GM19023 (cell line): Measurements from ENCODE around the gene MRTFB.

ENCODE experiments used
- ATAC-seq: cut with Tn5 transposase; IDR thresholded peaks from one replicate; pipeline ENCODE4 v1.9.1; 2021; ENCODE audit warnings: mild to moderate bottlenecking, moderate library complexity; ENCODE audit not compliant: unreplicated experiment

Gene MRTFB

DNA sequence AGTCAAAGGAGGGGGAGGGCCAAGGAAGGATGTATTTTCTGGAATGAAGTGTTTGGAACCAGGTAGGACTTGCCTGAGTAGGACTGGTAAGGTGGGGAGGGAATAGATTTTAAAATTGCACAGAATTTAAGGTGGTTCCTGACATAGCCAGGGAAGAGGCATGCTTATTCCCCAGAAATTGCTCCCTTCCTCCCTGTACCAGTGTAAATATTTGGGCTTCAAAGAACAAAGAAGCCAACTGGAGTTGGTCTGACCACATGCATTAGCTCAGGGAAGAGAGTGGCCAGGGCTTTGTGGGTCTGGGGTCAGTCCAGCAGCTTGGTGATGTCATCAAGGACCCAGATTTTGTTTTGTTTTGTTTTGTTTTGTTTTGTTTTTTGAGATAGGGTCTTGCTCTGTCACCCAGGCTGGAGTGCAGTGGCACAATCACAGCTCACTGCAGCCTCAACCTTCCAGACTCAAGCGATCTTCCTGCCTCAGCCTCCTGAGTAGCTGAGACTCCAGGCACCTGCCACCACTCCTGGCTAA lies 9.3 kb upstream of the MRTFB start:
- ATAC-seq = no peak

DNA sequence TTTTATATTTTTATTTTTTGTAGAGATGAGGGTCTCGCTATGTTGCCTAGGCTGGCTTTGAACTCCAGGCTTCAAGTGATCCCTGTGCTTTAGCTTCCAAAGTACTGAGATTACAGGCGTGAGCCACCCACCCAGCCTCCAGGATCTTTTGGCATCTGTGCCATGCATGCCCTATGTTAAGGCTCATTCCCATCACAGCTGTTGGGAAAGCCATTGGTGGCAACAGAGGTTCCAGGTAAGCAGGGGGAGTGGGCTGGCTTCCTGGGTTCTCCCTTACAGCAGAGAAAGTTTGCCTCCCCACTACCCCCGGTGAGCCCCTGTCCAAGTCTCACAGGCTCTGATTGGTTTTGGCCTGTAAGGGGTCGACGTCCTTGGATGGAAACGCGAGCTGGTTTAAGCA lies 8.9 kb upstream of the MRTFB start:
- ATAC-seq = no peak

DNA sequence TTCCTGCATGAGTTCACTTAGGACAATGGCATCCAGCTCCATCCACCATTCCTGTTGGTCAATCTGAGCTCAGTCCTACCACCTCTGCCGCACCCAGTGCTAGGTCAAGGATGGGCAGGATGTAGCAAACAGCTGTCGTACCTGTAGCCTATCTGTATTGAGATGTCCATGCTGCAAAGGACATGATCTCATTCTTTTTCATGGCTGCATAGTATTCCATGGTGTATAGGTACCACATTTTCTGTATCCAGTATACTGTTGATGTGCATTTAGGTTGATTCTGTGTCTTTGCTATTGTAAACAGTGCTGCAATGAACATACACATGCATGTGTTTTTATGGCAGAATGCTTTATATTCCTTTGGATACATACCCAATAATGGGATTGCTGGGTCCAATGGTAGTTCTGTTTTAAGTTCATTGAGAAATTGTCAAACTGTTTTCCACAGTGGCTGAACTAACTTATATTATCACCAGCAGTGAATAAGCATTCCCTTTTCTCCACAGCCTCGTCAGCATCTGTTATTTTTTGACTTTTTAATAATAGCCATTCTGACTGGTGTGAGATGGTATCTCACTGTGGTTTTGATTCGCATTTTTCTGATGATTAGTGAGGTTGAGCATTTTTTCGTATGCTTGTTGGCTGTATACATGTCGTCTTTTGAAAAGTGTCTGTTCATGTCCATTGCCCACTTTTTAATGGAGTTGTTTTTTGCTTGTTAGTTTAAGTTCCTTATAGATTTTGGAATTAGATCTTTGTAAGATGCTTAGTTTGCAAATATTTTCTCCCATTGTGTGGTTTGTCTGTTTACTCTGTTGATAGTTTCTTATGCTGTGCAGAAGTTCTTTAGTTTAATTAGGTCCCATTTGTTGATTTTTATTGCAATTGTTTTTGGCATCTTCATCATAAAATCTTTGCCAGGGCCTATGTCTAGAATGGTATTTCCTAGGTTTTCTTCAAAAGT lies 7.2 kb upstream of the MRTFB start:
- no peak for ATAC-seq

DNA sequence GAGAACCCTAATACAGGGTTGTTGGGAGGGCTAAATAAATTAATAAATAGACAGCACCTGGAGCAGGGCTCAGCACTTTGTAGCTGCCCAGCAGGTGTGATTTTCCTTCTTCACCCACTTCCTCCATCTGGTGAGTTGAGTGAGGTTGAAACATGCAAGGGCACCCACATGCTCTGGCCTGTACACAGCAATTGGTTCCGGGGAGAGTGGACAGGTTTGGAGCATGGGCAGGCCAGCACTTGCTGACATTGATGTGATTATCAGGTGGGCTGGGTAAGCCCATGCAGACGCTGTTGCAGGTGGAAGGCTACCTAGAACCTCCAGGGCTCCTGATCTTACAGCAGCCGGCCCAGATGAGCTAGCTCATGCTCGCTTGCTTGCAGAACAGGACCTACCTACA lies 1.3 kb upstream of the MRTFB start:
- ATAC-seq = no peak

DNA sequence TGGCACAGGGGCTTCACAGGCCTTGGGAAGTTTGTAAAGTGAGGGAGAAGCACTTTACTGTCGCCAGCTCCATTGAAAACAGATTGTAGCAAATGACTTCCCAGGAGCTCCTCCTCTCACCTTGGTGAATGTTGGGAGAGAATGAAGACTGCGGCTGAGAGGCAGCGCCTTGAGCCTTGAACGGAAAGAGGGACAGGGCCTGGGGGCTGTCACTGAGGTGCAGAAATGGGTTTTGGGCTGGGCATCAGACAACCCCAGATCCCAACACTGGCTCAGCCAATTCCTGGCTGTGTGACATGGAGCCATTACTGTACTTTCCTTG lies 603 bp upstream of the MRTFB start:
- ATAC-seq = no peak

DNA sequence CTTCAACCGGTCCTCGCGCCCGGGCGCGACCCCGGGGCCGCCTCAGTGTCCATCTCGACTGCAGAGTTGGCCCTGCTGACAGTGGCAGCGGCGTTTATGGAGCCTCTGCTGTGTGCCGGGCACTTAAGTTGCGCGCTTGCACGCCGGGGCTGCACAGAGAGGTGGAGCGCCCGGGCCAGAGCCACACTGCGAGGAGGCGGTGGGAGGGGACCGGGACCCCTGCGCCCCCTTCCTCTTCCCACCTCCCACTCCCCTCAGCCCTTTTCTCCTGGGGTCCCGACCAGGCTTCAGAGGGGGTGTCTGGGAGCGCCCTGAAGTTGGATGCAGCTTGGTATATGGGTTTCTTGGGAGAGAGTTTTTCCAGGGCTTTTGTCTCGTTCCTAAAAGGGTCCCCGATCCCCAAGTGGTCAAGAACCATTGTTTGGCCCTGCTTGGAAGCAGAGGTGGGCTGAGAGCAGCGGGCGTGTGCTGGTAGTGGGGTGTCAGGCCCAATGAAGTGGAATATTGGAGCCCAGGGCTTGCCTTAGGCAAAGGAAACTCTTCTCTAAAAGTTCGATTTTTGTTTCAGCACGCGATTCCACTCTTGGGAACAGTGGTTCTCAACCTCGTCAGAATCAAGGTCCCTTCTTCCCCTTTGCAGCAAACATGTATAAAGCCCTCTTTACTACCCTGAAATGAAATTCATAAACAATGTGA lies 605 bp downstream of the MRTFB start:
- peak; percentile 35 for ATAC-seq

DNA sequence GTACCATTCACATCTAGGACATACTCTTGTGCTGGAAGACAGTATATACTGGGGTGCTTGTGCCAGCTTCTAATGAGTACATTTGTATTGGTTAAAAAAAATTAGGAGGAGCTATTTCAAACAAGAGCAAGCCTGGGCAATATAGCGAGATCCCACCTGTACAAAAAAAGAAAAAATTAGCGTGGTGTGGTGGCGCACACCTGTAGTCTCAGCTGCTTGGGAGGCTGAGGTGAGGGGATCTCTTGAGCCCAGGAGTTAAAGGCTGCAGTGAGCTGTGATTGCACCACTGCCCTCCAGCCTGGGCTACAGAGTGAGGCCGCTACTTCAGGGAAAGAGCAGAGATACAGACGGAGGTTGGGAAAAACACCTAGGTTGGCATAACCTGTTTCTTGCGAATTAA lies 1.2 kb downstream of the MRTFB start:
- no peak for ATAC-seq

DNA sequence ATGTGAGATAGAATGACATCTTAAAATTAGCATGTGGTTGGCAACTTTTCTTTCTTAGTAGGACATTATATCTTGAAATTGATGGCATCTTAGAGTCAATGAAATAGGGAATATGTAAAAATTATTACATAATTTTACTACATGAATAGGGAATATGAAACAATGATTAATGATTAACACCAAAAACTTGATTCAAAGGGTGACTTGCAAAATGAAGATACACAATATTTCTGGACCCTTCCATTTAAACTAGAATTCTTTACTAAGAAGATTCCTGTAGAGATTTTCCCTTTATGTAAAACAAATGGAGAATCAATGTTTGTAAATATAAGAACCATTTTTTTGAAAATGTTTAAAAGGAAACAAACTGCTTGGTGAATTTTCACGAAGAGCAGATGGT lies 3.4 kb downstream of the MRTFB start:
- ATAC-seq = no peak

DNA sequence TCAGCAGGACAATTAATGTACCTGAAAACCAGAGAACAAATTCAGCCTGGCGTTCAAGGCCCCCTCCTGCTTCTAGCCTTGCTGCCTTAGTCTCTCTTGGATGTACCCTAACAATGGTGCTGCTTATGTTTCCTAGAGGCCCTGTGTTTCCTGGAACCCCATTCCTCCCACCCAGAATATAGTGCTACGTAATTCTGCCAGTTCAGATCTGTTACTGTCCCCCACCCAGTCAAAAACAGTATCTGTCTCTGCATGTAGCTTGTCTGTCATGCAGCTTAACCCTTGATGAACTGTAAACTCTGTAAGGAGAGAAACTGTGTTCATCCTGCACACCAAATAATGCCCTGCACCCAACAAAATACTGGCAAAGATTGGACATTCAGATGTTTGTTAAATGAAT lies 6.8 kb downstream of the MRTFB start:
- ATAC-seq = no peak

DNA sequence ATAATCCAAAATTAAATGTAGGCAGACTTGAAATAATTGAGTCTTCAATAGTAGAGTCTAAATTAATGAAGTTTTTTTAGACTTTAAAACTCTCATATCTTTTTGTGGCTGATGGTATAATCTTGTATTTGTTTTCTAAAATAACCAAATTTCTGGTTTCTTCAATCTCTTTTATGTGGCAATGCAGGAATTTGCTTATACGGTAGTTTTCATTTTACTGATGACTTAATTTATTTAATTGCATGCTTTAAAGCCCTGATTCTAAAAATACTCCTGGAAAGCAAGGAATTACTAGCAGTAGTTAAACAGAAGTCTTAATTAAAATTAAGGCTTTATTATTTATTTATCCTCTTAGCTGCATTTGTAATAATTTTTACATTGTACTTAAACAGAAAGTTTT lies 15.4 kb downstream of the MRTFB start:
- ATAC-seq = no peak

DNA sequence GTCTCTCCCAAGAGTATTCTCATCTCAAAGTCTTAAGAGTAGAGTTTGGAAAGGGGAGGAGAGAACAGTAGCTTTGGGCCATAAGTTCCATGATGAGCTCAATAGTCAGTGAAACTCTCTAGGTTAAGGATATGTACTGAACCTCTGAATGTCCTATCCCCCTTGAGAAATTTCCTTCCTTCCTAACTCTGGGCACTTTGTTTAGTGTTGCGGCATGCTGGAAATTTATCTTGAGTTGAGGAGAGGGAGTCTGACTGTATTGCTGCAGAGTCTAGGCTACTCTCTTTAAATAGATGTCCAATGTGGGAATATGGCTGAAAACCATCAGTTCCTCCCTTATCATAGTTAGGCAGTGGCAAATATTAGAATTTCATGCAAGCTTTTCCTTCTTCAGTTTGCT lies 16.1 kb downstream of the MRTFB start:
- no peak for ATAC-seq

DNA sequence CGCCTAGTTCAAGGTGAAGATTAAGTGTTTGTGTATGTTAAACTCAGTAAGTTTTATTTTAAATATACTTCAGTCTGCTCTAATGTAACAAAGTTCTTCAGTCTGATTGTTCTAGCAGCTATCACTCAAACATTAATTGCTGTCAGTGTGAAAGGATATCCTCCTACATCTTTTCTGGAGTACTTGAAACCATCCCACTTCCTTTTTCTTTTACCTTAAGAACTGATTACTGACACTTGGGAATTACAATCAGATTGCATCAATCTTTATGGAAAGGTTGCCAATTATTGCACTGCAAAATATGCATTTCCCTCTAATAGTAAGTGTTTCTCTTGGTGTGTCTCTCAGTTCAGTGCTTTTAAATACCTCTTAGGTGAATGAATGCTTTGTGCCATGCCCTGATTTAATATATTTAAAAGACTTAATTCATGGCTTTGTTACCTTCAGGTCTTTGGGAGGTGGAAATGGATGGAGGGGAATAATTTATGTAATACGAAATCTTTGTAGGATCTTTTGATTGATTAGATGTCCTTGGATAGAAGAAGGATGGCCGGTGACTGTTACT lies 16.6 kb downstream of the MRTFB start:
- no peak for ATAC-seq

DNA sequence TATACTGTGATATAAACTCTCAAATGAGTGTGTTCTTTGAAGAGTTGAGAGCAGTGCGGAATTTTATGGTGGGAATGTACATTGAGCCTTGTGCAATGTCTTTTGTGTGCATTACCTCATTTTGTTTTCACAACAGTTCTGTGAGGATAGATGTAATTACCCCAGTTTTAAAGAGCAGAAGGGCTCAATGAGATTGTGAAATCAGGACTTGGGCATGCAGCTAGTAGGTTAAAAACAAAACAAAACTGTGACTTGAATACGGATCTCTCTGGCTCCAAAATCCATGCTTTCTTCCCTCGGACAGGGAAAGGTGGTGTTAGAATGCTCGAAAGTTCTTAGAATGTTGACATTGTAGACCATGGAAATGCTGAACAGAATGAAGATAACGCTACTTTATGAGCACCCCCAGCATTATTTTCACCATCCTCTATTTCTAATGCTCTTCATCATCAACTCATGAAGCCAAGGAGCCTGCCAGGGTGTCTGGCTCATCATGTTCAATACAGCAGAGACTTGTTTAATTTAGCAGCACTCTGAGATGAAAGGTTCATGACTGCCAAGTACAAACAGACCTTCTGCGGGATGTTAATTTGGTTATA lies 17.1 kb downstream of the MRTFB start:
- no peak for ATAC-seq

DNA sequence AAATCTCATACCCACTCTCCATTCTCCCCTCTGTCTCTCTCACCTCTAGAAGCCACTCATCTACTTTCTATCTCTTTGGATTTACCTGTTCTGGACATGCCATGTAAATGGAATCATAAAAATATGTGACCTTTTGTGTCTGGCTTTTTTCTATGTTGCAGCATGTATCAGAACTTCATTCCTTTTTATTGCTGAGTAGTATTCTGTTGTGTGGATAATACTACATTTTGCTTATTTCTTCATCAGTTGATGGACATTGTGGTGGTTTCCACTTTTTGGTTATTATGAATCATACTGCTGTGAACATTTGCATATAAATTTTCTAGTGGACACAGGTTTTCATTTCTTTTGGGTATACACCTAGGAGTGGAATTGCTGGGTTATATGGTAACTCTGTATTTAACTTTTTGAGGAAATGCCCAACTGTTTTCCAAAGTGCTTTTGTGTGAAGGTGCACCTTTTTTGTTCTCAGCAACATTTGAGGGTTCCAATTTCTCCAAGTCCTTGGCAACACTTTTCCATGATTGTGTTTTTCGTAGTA lies 18.2 kb downstream of the MRTFB start:
- ATAC-seq = no peak

DNA sequence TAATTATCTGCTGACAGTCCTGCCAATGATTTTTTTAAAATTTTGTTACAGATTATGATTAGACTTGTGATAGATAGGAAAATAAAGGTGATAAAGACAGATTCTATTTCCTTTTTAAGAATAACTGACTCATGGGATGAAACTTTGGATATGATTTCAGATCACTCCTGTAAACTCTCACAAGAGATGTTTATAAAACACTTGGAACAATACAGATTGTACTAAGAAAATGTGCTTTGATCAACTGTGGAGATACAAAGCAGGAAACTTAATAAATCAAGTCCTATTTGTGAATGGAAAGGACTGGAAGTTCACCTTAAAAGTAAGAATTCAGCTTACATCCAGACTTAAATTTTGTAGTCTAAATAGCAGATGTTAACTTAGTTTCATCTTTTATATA lies 21.4 kb downstream of the MRTFB start:
- no peak for ATAC-seq

DNA sequence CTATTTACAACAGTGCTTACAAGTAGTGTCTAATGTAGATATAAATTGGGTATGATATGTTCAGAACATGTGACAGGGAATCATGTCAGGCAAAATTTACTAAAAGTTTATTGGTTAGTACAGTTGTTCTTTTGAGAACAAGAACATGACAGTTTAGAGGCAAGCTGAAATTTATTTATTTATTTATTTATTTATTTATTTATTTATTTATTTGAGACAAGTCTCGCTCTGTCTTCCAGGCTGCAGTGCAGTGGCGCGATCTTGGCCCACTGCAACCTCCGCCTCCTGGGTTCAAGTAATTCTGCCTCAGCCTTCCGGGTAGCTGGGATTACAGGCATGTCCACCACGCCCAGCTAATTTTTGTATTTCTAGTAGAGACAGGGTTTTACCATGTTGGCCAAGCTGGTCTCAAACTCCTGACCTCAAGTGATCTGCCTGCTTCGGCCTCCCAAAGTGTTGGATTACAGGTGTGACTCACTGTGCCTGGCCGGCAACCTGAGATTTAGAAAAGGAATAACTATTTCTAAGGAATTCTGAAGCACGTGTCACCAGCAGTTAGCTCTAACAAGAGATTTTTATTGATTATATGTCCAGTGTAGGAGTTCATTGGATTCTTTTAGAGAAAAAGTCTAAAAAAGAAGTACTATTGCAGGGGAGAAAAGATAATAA lies 24.9 kb downstream of the MRTFB start:
- no peak for ATAC-seq

DNA sequence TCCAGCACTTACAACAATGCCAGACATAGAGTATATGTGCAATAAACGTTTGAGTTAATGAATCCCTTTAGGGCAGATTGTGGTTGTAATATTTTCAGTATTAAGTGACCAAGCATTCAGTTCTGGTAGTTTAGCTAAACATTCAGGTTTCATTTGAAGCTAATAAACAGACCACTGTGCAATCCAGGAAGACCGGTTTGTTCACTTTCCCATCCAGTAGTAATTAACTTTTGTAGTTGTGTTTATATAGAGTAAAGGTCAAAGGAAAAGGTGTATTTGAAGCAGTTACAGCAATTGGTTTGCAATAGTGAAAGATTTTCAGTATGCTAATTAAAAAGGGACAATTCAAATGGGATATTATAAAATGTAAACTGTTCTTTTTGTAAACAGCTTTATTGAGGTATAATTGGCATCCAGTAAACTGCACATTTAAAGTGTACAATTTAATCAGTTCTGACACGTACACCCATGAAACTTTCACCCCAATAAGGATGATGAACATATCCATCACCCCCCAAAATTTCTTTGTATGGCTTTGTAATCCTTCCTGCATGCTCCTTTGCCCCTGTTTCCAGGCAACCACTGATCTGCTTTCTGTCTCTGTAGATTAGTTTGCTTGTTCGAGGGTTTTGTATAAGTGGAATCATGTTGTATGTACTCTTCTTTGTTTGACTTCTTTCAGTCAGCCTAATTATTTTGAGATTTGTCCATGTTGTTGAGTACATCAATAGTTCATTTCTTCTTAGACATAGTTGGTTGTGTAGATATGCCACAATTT lies 26.3 kb downstream of the MRTFB start:
- ATAC-seq = no peak

DNA sequence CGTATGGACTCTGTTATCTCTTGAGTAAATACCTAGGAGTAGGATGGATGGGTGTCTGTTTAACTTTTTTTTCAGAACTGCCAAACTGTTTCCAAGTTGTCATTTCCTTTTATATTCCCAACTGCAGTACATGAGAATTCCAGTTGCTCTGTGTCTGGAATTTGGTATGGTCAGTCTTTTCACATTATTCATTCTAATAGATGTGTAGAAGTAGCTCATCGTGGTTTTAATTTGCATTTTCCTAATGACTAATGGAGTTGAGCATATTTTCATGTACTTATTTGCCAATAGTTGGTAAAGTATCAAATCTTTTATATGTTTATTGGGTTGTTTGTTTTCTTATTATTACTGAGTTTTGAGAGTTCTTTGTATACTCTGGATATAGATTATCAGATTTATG lies 27.0 kb downstream of the MRTFB start:
- ATAC-seq = no peak

DNA sequence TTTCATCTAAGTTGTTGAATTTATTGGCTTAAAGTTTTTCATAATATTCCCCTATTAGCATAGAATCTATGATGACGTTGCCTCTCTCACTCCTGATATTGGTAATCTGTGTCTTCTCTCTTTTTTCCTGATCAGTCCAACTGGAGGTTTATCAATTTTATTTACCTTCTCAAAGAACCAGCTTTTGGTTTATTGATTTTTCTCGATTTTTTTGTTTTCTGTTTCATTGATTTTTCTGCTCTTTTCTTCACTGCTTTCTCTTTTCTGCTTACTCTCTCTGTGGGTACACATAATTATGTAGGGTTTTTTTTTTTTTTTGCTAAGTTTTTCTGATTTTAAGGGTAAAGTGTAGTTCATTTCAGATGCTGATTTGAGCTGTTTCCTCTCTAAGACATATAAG lies 29.7 kb downstream of the MRTFB start:
- no peak for ATAC-seq

DNA sequence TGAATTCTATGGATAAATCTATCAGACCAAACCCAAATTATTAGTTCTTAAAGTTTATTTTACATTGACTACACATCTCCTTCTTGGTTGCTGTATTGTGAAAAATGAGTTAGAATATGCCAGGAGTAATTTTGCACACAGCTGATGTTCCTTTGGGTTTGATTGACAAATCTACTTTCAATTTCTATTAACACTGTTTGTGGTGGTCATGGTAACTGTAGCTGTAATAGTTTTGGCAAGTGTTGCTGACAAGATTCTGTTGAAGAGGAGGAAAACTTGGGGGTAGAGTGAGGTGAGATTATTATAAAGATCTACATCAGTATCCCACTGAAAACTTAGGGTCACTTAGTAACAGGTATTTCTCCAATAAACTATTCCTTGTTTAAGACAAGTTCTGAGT lies 30.3 kb downstream of the MRTFB start:
- ATAC-seq = no peak
